HG02840 (cell line): ENCODE measurements around the gene GSK3B.
A peak's percentile ranks its signal among the peaks of the same experiment; 100 is the strongest.

Experiments used
- ATAC-seq: cut with Tn5 transposase; IDR thresholded peaks from one replicate; pipeline ENCODE4 v1.9.1; 2021; ENCODE audit warnings: mild to moderate bottlenecking, moderate library complexity, moderate number of reproducible peaks; ENCODE audit not compliant: unreplicated experiment, low FRiP score

GSK3B gene

DNA sequence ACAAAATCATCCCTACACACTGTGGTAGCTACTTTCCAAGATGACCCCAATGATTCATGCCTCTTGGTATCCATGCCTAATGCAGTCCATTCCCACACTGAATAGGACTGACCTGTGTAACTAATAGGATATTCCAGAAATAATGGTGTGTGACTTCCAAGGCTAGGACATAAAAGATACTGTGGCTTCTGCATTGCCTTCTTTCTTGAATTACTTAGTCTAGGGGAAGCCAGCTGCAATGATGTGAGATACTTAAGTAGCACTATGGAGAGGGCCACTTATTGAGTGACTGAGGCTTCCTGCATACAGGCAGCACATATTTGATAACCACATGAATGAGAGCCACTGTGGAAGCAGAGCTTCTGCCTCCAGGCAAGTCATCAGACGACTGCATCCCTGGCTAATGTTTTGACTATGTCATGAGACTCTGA lies 262.3 kb downstream of the GSK3B start:
- no peak for ATAC-seq

DNA sequence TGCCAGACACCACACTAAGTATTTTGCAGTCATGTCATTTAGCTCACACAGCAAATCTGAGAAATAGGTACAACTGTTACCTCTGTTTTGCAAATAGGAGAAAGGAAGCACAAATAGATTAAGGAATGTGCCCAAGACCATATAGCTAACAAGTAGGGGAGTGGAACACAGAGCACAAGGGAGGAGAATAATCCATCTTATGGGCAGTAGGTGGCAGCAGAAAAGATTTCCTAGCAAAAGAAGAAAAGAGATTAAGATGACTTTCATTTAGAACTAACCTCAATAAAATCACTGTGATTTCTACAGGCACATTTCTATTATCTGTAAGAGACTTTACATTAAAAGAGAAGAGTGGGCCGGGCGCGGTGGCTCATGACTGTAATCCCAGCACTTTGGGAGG lies 263.2 kb downstream of the GSK3B start:
- no peak for ATAC-seq

DNA sequence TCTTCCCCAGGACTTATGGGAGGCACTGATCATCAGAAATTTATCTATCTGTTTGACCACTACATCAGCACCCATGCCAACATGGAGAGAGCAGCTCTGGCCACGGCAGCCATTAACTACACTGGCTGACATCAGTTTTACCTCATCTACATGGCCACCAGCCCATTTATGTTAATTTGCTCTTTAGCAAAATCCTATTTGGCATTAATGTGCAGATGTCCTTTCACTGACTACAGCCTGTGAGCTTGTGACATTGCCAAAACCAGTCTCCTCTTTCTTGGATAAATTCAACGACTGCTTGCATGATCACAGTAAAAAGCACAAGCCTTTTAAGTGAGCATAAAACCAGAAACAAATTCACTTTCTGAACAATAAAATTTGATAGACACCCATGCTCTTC lies 264.8 kb downstream of the GSK3B start:
- ATAC-seq: no peak

DNA sequence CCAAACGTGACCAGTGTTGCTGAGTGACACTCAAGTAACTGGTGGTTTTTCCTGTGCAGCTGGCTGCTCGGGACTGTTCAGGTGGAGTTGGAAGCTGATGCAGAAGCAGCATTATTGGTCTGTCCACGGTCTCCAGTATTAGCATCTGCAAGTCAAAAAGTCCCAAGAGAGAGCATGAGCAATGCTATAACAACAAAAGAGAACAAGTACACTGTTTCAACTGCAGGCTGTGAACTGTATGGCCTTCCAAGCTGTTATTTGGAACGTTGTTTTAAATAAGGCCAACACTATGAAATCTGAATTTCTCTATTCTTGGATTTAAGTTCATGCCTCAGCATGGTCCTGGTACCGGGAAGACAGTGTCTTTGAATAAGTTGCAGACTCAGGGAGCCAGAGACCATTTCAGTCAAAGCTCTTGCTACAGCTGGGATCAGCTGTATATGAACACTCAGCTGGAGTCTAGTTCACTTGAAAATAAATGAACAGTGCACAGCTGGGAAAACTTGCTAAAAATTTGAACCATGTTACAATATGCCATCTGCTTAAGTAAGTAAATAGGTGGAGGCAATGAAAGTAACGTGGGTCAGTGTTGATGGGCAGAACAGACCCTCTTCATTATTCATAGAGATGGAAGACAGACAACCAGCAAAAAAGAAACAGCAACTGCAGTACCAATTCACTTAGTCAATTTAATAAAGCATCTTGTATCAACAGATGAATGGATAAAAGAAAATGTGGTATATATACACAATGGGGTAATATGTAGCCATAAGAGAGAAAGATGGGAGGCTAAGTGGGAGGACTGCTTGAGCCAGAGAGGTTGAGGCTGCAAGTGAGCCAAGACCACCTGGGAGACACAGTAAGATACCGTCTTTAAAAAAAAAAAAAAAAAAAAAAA lies 267.3 kb downstream of the GSK3B start:
- no peak for ATAC-seq

- ATAC-seq: no peak
Measured at GRCh38 chr3:119825820-119826219, 268.4 kb downstream of the GSK3B start.

GRCh38 chr3:119819806-119820205 lies 274.4 kb downstream of the GSK3B start:
- no peak for ATAC-seq

- ATAC-seq: no peak
Measured at GRCh38 chr3:119818937-119819336, 275.3 kb downstream of the GSK3B start.

- no peak for ATAC-seq
Measured at GRCh38 chr3:119817583-119818363, 276.5 kb downstream of the GSK3B start.

DNA sequence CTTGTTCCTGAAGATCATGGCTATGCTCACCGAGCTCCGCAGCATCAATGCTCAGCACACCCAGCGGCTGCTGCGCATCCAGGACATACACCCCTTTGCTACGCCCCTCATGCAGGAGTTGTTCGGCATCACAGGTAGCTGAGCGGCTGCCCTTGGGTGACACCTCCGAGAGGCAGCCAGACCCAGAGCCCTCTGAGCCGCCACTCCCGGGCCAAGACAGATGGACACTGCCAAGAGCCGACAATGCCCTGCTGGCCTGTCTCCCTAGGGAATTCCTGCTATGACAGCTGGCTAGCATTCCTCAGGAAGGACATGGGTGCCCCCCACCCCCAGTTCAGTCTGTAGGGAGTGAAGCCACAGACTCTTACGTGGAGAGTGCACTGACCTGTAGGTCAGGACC lies 277.2 kb downstream of the GSK3B start:
- ATAC-seq: no peak

GRCh38 chr3:119815716-119816115 lies 278.5 kb downstream of the GSK3B start:
- no peak for ATAC-seq

GRCh38 chr3:119812491-119813058 lies 281.7 kb downstream of the GSK3B start:
- ATAC-seq: no peak

DNA sequence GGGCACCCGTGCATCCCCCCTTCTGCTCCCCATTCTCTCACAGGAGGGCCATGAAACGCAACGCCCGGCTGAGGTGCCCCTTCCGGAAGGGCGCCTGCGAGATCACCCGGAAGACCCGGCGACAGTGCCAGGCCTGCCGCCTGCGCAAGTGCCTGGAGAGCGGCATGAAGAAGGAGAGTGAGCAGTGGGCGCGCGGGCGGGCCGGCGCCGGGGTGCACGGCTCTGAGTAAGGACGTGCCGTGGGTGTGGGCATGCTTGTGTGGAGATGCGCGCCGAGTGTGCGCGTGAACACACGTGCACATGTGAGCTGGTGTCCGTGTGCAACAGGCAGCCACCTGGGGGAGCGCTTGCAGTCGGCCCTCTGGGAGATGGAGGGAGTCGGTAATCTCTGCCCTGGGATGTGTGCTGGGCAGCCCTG lies 284.2 kb downstream of the GSK3B start:
- peak; percentile 73 for ATAC-seq

GRCh38 chr3:119809249-119810017 lies 284.8 kb downstream of the GSK3B start:
- peak; percentile 43 for ATAC-seq

- ATAC-seq: no peak
Measured at GRCh38 chr3:119808843-119809242, 285.4 kb downstream of the GSK3B start.

GRCh38 chr3:119808244-119808643 lies 286.0 kb downstream of the GSK3B start:
- ATAC-seq: no peak

DNA sequence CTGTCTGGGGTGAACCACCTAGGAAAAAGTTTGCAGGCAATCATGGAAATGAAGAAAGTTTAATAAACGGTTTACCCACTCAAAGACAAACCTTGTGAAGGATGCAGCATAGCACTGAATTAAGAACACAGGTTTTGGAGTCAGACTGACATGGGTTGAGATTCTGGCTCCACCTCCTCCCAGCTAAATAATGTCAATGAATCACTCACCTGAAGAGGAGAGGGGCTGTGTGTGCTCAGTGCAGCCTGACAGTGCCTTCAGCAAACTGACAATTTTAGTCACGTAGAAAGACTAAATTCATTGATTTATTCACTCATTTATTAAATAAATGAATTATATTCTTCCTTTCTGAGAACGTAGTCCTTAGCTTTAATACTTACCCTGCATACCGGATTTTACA lies 293.4 kb downstream of the GSK3B start:
- ATAC-seq: no peak

DNA sequence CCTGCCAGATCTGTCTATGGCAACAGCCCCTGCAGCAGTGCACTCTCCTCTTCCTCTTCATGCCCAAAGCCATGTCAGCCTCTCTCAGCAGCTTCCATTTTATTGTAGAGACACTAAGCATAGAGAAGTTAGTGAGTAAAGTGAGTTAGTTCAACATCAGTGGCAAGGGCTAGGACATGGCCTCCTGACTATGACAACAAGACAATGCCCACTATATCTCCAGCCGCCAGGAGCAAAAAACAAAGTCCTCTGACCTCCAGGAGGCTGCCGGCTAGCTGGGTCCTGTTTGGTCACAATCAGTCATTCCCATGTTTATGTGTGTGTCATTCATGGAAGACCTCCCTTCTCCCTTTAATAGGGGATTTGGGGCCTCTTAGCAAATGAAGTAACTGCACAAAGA lies 297.5 kb downstream of the GSK3B start:
- no peak for ATAC-seq

- ATAC-seq: no peak
Measured at GRCh38 chr3:119796368-119796767, 297.9 kb downstream of the GSK3B start.

DNA sequence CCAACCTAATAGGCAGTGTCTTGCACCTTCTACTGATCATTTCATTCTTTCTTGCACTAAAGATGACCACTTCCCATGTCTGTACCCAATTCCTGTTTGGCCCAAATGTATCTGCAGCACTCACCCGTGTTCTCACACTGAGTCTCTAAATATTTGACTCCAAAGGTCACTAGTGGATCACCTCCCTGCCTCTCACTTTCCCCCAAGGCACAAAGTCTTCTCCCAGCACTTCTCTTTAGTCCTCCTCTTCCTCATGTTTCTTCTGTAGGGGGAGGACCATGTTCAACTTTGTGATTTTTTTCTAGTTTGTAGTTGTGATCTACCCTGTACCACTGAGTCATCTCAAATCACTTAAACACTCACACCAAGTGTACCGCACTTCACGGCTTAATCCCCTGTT lies 298.4 kb downstream of the GSK3B start:
- ATAC-seq: no peak

- ATAC-seq: no peak
Measured at GRCh38 chr3:119794971-119795612, 299.2 kb downstream of the GSK3B start.
